B cell (primary cell): Measurements from ENCODE around the gene SIRT3.

Experiments
- CTCF ChIP-seq: fragments of 200-600 bp; IDR thresholded peaks from one replicate; pipeline ENCODE4 v1.8.0; 2022; ENCODE audit warnings: antibody characterized with exemption, mild to moderate bottlenecking
- EZH2 ChIP-seq: IDR thresholded peaks from 2 replicates; pipeline ENCODE4 v1.6.1; 2012; ENCODE audit warnings: borderline replicate concordance, low read depth, mild to moderate bottlenecking, moderate library complexity, low read length; ENCODE audit not compliant: insufficient read depth, poor library complexity, severe bottlenecking

- TF ChIP-seq CTCF: no peak
- no peak for TF ChIP-seq EZH2
Measured at GRCh38 chr11:255816-256215, 19.7 kb upstream of the SIRT3 start.
